Astrocyte of the spinal cord (primary cell): ENCODE results near the gene PLEKHA6.
"Not testable (repeated sequence)": the region's sequence is repeated elsewhere in the genome, so short reads cannot be mapped to it uniquely, and the experiment has no call there.

ENCODE experiments used
- DNase-seq: peaks from one replicate; pipeline ENCODE4 v3.0.0; 2011; ENCODE audit warnings: low read depth, low spot score
- H3K4me3 ChIP-seq: 2 replicates; pipeline ENCODE4 v1.5.1; 2011; ENCODE audit warnings: low read depth, mild to moderate bottlenecking, low read length, moderate library complexity
- CTCF ChIP-seq: IDR thresholded peaks from 2 replicates; pipeline ENCODE4 v1.5.1; 2012; ENCODE audit warnings: low read depth, mild to moderate bottlenecking, low read length, inconsistent platforms
- in situ Hi-C: cut with HindIII; loops from 2 replicates; pipeline ENCODE4 v1.10.0; 2017; ENCODE audit warnings: low sequenced_read_pairs

Gene PLEKHA6

GRCh38 chr1:204246876-204247275 is 112.9 kb downstream of the PLEKHA6 start:
- in situ Hi-C loops, result no loop called here
- no peak for TF ChIP-seq CTCF
- DNase-seq, result no peak

DNA sequence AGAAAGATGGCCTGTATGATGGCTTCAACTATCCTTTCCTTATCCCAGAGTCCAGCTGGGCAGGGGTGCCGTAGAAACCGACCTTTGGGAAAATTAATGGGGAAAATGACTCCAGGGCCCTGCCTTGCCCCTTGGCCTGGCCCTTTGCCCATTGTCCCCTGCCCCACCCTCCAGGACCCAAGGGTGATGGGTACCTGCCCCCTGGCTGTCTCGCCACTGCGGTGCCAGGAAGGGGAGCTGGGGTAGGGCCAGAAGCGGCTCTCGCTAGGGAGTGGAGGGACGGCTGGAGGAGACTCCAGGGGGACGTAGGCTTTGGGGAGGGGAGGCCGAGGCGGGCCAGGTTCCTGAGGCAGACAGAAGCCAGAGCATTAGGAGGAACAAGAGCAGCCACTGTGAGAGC is 116.8 kb downstream of the PLEKHA6 start:
- in situ Hi-C loops, result no loop called here
- TF ChIP-seq CTCF, result no peak
- DNase-seq, result no peak
- H3K4me3 ChIP-seq, result no peak overlapping the region

More at GRCh38 chr1:204246876-204247275, 112.9 kb downstream of the PLEKHA6 start:
- no peak overlapping the region for H3K4me3 ChIP-seq

DNA sequence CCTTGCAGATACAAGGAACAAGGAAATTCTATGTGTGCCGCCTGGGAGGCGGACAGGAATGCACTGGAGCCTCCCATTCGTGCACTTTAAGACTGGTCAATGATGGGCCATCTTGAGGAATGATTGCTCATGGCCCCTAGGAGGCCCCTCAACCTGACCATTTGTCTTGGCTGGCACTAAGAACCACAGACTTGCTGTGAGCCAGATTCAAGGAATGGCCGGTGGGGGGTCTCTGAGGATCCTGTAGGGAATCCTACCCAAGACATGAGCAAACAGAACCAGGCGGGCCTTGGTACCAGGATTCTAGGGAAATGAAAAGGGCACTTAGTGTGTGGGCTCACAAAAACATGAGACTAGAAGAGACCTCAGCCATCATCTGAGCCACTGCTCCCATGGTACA is 117.8 kb downstream of the PLEKHA6 start:
- DNase-seq, result no peak
- no peak overlapping the region for H3K4me3 ChIP-seq
- no peak for TF ChIP-seq CTCF
- in situ Hi-C loops, result no loop called here

DNA sequence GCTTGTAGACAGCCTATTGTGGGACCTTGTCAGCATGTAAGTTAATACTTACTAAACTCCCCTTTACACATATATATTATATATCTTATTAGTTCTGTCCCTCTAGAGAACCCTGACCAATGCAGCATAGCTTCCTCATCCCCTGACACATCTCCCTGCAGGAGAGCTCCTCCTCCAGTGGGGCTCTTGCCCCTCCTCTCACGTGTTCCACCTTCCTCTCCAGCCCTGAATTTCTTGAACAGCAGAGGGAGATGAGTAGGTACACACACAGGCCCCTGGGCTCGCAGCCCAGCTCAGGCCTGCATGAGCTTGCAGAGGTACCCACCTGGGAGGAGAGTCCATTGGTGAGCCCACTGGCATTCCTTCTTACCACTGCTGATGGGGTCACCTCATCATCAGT is 118.7 kb downstream of the PLEKHA6 start:
- no peak overlapping the region for H3K4me3 ChIP-seq
- no peak for DNase-seq
- no peak for TF ChIP-seq CTCF
- in situ Hi-C loops, result no loop called here

DNA sequence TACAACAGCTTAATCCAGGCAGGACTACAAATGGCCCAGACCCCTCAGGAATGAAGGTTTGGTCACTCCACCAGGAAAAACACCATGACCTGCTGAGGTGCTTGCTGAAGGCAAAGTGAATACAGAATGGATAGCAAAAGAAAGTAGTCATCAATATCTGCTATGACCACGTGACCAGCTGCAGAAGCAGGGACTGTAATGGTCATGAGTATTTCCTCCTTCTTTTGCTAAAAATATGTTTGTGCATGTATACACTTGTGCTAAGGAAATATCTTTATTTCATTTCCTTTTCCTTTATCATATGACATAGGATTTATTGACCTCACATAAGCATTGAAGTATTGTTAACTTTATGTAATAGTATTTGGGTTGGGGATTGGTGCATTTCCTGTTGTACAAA is 119.5 kb downstream of the PLEKHA6 start:
- in situ Hi-C loops, result no loop called here
- no peak for TF ChIP-seq CTCF
- DNase-seq, result no peak
- H3K4me3 ChIP-seq, result no peak overlapping the region

DNA sequence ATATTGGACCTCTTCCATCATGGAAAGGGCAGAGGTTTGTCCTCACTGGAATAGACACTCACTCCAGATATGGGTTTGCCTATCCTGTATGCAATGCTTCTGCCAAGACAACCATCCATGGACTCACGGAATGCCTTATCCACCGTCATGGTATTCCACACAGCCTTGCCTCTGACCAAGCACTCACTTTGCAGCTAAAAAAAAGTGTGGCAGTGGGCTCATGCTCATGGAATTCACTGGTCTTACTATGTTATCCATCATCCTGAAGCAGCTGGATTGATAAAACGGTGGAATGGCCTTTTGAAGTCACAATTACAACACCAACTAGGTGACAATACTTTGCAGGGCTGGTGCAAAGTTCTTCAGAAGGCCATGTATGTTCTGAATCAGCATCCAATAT is 120.3 kb downstream of the PLEKHA6 start:
- DNase-seq, H3K4me3 ChIP-seq, in situ Hi-C loops: not testable (repeated sequence)

- H3K4me3 ChIP-seq, in situ Hi-C loops, DNase-seq: not testable (repeated sequence)
Measured at GRCh38 chr1:204238520-204238919, 121.2 kb downstream of the PLEKHA6 start.

DNA sequence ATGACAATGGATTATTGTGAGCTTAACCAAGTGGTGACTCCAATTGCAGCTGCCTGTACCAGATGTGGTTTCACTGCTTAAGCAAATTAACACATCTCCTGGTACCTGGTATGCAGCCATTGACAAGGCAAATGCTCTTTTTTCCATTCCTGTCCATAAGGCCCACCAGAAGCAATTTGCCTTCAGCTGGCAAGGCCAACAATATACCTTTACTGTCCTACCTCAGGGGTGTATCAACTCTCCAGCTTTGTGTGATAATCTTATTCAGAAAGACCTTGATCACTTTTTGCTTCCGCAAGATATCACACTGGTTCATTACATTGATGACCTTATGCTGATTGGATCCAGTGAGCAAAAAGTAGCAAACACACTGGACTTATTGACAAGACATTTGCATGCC is 122.2 kb downstream of the PLEKHA6 start:
- DNase-seq, H3K4me3 ChIP-seq, in situ Hi-C loops: not testable (repeated sequence)
